Activated CD8-positive, alpha-beta memory T cell treated with anti-CD3 and anti-CD28 coated beads for 48 hours (primary cell): ENCODE measurements around the gene AKR1B15.
"Not testable (repeated sequence)": the region's sequence is repeated elsewhere in the genome, so short reads cannot be mapped to it uniquely, and the experiment has no call there.

Source experiments
- DNase-seq, 3 experiments: peaks; one replicate each; pipeline ENCODE4 v3.0.0-alpha.2; 2020; ENCODE audit warnings: low read depth in 2 of 3, low spot score in 2 of 3

AKR1B15 gene

GRCh38 chr7:134558370-134558769, 9.5 kb downstream of the AKR1B15 start:
- no peak for DNase-seq

GRCh38 chr7:134561616-134562015, 12.7 kb downstream of the AKR1B15 start:
- DNase-seq: not testable (repeated sequence)

GRCh38 chr7:134562136-134562535, 13.2 kb downstream of the AKR1B15 start:
- DNase-seq: no peak

- DNase-seq: not testable (repeated sequence)
Measured at GRCh38 chr7:134563398-134563749, 14.5 kb downstream of the AKR1B15 start.

- DNase-seq: no peak
Measured at GRCh38 chr7:134565643-134566136, 16.8 kb downstream of the AKR1B15 start.

GRCh38 chr7:134567368-134567767, 18.5 kb downstream of the AKR1B15 start:
- DNase-seq: no peak

- not testable (repeated sequence) for DNase-seq
Measured at GRCh38 chr7:134569962-134570361, 21.1 kb downstream of the AKR1B15 start.

- DNase-seq: no peak
Measured at GRCh38 chr7:134571101-134571500, 22.2 kb downstream of the AKR1B15 start.

GRCh38 chr7:134571746-134572461, 23.0 kb downstream of the AKR1B15 start:
- DNase-seq: no peak

GRCh38 chr7:134574322-134574721, 25.4 kb downstream of the AKR1B15 start:
- no peak for DNase-seq

GRCh38 chr7:134584290-134584689, 35.4 kb downstream of the AKR1B15 start:
- DNase-seq: no peak

- no peak for DNase-seq
Measured at GRCh38 chr7:134585897-134586296, 37.0 kb downstream of the AKR1B15 start.

GRCh38 chr7:134587750-134588149, 38.8 kb downstream of the AKR1B15 start:
- DNase-seq: no peak

- DNase-seq: no peak
Measured at GRCh38 chr7:134589491-134589941, 40.6 kb downstream of the AKR1B15 start.

GRCh38 chr7:134593530-134594392, 44.9 kb downstream of the AKR1B15 start:
- no peak for DNase-seq

- DNase-seq: no peak
Measured at GRCh38 chr7:134594877-134595276, 46.0 kb downstream of the AKR1B15 start.

- DNase-seq: no peak
Measured at GRCh38 chr7:134599371-134599770, 50.5 kb downstream of the AKR1B15 start.

GRCh38 chr7:134601459-134601858, 52.5 kb downstream of the AKR1B15 start:
- DNase-seq: no peak

GRCh38 chr7:134602881-134603451, 54.1 kb downstream of the AKR1B15 start:
- DNase-seq: no peak

GRCh38 chr7:134605978-134606923, 57.3 kb downstream of the AKR1B15 start:
- DNase-seq: peak; percentile 11 to 19 (median 12)
